Activated CD8-positive, alpha-beta memory T cell treated with anti-CD3 and anti-CD28 coated beads for 4 hours (primary cell): ENCODE results near the gene TMEM134.
A peak's percentile ranks its signal among the peaks of the same experiment; 100 is the strongest.
"Not testable (repeated sequence)": the region's sequence is repeated elsewhere in the genome, so short reads cannot be mapped to it uniquely, and the experiment has no call there.

Experiments used
- DNase-seq, 2 donors: peaks; one replicate each; pipeline ENCODE4 v3.0.0-alpha.2; 2020; ENCODE audit warnings: low read depth in 2 of 2

The TMEM134 gene

GRCh38 chr11:67468759-67469507 is at the start of gene TMEM134:
Gene TMEM134, minus strand, starts transcription at chr11:67469251. Its CDS starts 59 bp downstream, at chr11:67469192.
- peak; percentile 86 to 88 for DNase-seq

GRCh38 chr11:67517784-67518552 is 48.9 kb upstream of the TMEM134 start:
- DNase-seq: no peak

- no peak for DNase-seq
Observed at GRCh38 chr11:67516806-67517205, 47.8 kb upstream of the TMEM134 start.

- no peak for DNase-seq
Observed at GRCh38 chr11:67514116-67514515, 45.1 kb upstream of the TMEM134 start.

GRCh38 chr11:67511558-67511957 is 42.5 kb upstream of the TMEM134 start:
- DNase-seq: not testable (repeated sequence)

GRCh38 chr11:67510023-67510345 is 40.9 kb upstream of the TMEM134 start:
- no peak for DNase-seq

- DNase-seq: peak; percentile 97 to 98
Observed at GRCh38 chr11:67508486-67509121, 39.6 kb upstream of the TMEM134 start.

- DNase-seq: peak; percentile 94 to 96
Observed at GRCh38 chr11:67507864-67508485, 38.9 kb upstream of the TMEM134 start, which contains the start of gene CDK2AP2. Gene CDK2AP2, minus strand, starts transcription at chr11:67508162. Its CDS starts 80 bp downstream, at chr11:67508082.

GRCh38 chr11:67507242-67507863 is 38.3 kb upstream of the TMEM134 start:
- DNase-seq: no peak

GRCh38 chr11:67506426-67507051 is 37.5 kb upstream of the TMEM134 start:
- DNase-seq: no peak

GRCh38 chr11:67505605-67506396 is 36.8 kb upstream of the TMEM134 start:
- DNase-seq: peak; percentile 74 to 82

- peak; percentile 31 to 59 for DNase-seq
Observed at GRCh38 chr11:67504950-67505581, 36.0 kb upstream of the TMEM134 start, which contains the start of gene PITPNM1. Gene PITPNM1, minus strand, starts transcription at chr11:67505363. Its CDS starts 1,183 bp downstream, at chr11:67504180.

GRCh38 chr11:67504005-67504949 is 35.2 kb upstream of the TMEM134 start:
- no peak for DNase-seq

GRCh38 chr11:67503119-67504004 is 34.3 kb upstream of the TMEM134 start:
- no peak for DNase-seq

- no peak for DNase-seq
Observed at GRCh38 chr11:67502328-67502979, 33.4 kb upstream of the TMEM134 start.

GRCh38 chr11:67501854-67502253 is 32.8 kb upstream of the TMEM134 start:
- no peak for DNase-seq
